GM21723 (cell line): ENCODE data around the gene CD4.

Experiments used
- ATAC-seq: cut with Tn5 transposase; IDR thresholded peaks from one replicate; pipeline ENCODE4 v1.9.1; 2021; ENCODE audit warnings: mild to moderate bottlenecking, moderate library complexity; ENCODE audit not compliant: unreplicated experiment

The CD4 gene

DNA sequence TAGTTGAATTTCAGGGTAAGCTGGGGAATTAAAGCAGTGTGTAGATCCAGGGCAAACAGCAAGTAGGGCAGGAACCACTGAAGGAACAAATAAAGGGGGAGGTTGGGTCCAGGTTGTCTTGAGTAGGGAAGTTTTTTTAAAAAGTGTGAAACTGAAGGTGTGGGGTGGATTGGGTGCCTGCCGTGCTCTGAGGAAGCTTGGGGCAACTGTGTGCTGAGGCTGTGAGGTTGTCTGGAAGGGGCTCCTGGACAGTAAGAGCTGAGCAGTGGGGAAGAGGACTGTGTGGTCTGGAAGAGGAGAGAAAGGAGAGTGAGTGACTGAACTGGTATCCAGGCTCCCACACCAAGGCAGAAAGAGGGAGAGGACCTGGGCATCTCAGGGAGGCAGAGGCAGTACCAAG lies 21.4 kb downstream of the CD4 start:
- ATAC-seq = no peak

DNA sequence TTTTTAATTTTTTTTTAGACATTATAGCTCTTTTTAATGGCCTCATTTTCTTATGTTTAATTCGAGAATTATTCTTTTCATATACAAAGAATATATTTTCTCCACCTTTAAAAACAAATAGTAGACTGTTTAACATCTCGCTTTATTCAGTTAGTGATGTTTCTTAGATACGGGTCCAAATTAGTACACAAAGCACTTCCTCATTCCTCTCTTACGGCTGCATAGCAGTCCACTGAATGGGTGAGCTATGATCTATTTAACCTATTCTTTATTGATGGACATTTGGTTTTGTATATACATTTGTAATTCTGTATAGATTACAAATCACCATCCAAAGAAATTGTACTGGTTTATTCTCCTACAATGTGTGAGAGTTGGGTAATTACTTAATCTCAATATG lies 24.0 kb downstream of the CD4 start:
- ATAC-seq = no peak

DNA sequence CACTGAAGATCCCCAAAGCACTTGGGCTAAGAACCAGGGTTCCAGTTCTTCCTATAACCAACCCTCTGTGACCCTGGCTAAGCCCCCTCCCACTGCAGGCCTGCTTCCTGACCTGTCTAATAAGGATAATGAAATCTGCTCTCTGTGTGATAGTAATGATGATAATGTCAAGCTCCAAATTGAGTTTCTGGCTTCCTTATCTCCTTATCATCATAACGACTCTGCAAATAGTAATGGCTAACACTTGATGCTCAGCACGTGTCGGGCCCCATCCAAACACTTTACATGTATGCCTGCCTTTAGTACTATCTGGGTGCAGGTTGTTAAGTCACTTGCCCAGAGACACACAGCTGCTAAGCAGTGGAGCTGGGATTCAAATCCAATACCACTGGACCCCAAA lies 27.3 kb downstream of the CD4 start:
- ATAC-seq = no peak

DNA sequence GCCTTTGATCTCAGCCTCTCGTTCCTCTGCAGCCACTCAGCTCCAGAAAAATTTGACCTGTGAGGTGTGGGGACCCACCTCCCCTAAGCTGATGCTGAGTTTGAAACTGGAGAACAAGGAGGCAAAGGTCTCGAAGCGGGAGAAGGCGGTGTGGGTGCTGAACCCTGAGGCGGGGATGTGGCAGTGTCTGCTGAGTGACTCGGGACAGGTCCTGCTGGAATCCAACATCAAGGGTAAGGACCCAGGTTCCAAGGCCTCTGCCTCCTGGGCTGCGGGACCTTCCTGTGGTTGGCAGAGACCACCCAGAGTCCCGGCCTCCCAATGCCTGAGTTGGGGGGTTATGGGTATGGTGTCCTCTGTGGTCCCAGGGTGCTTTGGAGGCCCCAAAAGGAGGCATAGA lies 27.8 kb downstream of the CD4 start:
- ATAC-seq = no peak

DNA sequence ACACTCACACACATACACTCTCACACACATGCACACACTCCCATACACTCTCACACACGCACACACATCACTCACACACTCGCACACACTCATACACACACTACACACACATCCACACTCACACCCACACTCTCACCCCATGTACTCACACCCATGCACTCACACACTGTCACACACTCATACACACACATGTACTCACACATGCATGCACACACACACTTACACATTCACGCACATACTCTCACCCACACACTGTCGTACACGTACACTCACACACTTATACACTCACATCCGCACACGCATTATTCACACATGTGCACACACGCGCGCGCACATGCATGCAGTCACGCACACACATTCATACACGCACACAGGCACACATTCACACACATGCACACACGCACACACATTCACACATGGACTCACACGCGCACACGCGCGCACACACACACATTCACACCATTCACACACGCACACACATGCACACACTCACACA lies 28.4 kb downstream of the CD4 start:
- no peak for ATAC-seq

DNA sequence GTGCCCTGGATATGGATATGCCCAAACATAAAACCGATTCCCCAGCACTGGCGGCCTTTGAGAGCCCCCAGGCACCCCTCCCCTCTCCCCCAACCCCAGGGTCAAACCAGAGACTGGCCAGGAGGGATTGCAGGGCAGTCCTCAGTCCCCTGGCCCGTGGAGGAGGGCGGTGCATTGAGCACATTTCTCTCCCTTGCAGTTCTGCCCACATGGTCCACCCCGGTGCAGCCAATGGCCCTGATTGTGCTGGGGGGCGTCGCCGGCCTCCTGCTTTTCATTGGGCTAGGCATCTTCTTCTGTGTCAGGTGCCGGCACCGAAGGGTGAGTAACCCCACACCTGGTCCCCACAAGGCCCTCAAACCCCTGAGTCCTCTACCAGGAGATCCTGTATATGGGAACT lies 28.9 kb downstream of the CD4 start:
- ATAC-seq = no peak

DNA sequence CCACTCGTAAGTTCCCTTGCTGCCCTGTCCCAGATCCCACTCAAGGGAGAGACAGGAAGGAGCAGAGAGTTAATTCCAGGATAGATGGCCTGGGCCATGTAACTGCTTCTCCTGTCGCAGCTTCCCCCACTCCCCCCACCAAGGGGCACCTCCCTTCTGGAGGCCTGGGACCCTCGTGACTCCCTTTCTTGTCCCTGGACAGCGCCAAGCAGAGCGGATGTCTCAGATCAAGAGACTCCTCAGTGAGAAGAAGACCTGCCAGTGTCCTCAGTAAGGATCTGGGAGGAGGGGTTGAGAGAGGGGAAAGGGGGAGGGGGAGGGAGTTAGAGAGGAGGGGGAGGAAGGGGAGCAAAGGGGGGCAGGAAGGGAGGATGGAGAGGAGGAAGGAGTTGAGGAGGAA lies 29.3 kb downstream of the CD4 start:
- ATAC-seq = no peak

DNA sequence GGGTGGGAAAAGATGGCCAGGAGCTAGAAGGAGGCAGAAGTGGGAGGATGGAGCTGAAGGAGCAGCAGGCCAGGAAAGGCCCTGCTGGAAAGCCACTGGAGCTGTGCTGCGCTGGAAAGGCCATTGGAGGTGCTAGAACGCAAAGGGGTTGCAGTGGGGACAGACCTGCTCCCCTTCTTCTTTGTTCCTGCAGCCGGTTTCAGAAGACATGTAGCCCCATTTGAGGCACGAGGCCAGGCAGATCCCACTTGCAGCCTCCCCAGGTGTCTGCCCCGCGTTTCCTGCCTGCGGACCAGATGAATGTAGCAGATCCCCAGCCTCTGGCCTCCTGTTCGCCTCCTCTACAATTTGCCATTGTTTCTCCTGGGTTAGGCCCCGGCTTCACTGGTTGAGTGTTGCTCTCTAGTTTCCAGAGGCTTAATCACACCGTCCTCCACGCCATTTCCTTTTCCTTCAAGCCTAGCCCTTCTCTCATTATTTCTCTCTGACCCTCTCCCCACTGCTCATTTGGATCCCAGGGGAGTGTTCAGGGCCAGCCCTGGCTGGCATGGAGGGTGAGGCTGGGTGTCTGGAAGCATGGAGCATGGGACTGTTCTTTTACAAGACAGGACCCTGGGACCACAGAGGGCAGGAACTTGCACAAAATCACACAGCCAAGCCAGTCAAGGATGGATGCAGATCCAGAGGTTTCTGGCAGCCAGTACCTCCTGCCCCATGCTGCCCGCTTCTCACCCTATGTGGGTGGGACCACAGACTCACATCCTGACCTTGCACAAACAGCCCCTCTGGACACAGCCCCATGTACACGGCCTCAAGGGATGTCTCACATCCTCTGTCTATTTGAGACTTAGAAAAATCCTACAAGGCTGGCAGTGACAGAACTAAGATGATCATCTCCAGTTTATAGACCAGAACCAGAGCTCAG lies 30.0 kb downstream of the CD4 start:
- no peak for ATAC-seq

DNA sequence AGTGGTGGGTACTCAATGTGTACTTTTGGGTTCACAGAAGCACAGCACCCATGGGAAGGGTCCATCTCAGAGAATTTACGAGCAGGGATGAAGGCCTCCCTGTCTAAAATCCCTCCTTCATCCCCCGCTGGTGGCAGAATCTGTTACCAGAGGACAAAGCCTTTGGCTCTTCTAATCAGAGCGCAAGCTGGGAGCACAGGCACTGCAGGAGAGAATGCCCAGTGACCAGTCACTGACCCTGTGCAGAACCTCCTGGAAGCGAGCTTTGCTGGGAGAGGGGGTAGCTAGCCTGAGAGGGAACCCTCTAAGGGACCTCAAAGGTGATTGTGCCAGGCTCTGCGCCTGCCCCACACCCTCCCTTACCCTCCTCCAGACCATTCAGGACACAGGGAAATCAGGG lies 30.8 kb downstream of the CD4 start:
- no peak for ATAC-seq

DNA sequence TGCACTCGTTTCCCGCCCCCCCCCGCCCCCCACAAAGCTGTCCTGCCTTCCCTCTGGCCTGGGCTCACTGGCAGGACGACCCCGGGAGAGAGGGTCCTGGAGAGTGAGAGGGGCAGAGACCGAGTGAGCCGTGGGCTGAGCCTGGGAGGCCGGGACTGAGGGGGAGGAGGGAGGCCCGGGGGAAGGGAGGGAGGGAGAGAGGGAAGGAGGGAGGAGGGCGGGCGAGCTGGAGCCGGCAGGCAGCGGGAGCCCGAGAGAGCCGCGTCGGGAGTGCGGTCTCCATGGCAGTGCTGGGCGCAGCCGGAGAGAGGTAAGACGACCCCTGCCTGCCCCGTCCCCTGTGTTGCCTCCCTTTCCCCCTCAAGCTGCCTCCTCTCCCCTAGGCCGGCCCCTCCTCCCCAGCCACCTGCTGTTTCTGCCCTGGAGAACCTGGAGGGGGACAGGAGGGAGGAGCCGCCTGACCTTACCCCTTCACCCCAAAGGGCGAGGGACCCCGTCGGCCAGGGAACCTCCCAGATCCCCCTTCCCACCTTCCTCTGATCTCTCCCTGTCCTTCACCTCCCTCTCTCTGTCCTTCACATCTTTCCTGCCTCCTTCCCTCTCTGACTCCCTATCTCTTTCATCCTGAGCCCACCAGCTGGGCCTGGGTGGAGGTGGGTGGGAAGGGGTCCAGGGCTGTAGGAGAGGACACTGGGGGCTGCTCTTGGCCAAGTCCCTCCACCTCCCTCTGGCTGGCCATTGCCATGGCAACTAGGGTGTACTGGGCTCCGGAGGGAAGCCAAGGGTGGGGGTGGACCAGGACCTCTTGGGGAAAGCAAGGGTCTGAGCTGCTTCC lies 32.5 kb downstream of the CD4 start, which contains the start of gene GPR162:
GPR162 (plus strand) TSS at position 231 of the 835 bp plus-strand sequence. CDS start 2,078 bp downstream, outside the sequence.
- no peak for ATAC-seq

DNA sequence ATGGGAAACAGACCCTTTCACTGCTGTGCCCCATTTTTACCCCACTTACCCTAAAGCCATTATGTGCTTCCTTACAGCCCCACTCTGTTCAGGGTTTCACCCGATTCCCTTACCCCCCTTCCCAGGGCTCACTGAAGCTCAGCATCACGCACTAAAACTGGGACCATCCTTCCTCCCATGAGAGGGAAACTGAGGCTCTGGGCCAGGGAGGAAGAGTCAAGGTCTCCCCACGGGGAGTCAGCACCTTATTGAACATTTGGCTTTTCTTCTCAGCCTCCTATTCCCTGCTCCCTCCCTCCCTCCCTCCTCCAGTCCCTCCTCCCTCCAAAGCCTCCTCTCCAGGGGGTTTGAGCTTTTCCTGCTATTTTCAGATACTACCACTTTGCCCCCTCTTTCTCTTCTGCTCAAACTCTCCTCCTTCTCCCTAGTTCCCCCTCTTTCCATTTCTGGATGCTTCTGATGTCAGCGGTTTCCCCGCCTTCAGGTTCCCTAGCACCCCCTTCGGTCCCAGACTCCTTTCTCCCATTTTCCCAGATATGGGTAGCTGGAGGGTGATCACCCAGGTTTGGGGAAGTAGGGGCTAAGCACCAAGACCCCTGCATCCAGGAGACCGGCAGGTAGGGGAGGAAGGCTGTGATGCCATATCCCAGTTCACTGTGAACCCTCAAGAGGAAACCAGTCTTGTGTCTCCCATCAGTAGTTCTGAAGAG lies 33.3 kb downstream of the CD4 start:
- ATAC-seq = no peak

DNA sequence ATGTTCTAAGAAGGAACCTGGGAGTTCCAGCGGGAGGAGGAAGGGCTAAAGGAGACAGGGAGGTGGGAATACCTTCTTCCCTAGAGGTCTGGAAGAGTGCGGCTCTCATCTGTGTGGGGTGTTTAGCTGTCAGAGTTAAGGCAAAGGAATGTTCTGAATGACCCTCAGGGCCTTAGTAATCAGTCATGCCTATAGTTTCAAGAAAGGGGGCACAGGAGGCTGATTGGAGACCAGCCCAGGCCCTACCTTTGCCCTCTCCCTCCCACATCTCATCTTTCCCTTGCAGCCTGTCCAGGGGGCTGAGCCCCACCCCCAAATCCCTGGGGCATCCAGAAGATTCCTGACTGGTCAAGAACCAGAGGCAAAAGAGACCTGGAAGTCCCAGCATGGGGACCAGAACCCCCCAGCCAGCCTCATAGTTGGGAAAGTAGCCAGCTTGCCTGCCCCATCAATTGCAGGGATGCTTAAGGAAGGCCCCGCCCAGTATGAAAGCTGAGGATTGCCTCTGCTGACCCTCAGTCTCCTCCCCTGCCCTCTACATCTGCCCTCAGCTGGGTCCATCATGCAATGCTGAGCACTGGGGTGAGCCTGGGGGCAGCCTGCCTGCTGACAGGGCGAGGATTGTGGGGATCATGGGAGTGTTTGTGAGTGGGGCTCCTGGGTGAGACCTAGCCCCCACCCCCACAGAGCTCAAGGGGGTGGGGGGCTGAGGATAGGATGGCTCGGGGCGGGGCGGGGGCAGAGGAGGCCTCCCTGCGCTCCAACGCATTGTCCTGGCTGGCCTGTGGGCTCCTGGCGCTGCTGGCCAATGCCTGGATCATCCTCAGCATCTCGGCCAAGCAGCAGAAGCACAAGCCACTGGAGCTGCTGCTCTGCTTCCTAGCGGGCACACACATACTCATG lies 34.1 kb downstream of the CD4 start:
- no peak for ATAC-seq

DNA sequence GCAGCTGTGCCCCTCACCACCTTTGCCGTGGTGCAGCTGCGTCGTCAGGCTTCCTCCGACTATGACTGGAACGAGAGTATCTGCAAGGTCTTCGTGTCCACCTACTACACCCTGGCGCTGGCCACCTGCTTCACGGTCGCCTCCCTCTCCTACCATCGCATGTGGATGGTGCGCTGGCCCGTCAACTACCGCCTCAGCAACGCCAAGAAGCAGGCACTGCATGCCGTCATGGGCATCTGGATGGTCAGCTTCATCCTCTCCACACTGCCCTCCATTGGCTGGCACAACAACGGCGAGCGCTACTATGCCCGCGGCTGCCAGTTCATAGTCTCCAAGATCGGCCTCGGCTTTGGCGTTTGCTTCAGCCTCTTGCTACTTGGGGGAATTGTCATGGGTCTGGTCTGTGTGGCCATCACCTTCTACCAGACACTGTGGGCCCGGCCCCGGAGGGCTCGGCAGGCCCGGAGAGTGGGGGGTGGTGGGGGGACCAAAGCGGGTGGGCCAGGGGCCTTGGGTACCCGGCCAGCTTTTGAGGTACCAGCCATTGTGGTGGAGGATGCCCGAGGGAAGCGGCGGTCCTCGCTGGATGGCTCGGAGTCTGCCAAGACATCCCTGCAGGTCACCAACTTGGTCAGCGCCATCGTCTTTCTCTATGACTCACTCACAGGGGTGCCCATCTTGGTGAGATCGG lies 34.9 kb downstream of the CD4 start:
- no peak for ATAC-seq

DNA sequence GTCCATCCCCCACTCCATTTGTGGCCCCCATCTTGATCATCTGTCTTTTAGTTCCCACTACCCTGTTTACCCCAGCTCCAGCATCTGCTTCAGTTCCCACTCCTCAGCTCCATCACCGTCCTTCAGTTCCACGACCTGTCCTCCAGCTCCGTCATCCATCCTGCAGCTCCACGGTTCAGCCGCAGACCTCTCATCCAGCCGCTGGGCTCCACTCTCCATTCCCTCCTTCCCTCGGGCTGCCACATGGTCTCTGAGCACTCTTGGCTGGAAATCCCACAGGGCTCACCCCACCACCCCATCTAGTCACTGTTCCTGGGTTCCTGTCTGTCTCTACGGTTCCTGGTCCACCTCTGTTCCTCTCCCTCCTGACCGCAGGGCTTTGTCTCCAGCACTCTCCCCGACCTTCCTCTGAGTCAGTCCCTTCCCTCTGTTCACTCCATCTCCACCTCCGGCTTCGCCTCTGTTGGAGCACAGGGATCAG lies 35.6 kb downstream of the CD4 start:
- ATAC-seq = no peak

DNA sequence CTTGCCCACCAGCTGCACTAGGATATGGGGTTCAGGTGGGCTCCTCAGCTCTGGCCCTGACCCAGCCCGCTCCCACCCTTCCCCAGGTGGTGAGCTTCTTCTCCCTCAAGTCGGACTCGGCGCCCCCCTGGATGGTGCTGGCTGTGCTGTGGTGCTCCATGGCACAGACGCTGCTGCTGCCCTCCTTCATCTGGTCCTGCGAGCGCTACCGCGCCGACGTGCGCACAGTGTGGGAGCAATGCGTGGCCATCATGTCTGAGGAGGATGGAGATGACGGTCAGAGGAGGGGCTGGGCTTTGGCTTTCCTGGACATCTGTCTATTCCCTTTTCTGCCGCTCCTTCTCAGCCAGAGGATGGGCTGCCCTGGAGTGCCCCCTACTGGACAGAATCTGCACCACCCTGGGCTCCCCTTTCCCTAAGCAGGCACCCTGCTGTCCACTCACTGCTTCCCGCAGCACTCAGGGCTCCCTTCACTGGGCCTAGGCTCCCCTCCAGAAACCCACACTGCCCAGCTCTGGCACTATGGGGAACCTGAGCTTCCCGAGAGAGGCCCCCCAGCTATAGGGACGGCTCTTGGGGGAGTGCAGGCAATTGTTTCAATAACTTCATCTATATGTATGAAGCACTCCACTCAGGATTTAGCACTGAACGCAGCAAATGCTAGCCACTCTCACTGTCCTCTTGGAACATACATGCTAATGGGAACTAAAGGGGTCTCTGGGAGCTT lies 36.2 kb downstream of the CD4 start:
- ATAC-seq = no peak

DNA sequence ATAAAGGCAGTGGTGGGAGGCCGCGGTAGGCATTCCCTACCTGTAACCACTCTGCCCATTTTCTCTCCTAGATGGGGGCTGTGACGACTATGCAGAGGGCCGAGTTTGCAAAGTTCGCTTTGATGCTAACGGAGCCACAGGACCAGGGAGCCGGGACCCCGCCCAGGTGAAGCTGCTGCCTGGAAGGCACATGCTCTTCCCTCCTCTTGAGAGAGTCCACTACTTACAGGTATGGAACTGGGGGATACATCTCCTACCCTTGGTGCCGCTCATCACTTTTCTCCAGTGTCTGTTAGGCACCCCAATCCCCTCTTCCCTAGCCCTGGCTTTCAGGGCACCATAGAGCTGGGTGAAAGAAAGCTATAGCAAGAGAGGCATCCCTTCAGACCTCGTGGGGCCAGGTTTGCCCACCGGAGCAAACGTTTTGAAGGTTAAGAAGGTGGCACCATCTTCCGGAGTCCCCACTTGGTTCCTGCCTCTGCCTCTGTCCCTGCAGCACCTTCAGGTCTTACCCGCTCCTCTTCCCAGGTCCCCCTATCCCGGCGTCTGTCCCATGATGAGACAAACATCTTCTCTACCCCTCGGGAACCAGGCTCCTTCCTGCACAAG lies 36.9 kb downstream of the CD4 start:
- no peak for ATAC-seq

DNA sequence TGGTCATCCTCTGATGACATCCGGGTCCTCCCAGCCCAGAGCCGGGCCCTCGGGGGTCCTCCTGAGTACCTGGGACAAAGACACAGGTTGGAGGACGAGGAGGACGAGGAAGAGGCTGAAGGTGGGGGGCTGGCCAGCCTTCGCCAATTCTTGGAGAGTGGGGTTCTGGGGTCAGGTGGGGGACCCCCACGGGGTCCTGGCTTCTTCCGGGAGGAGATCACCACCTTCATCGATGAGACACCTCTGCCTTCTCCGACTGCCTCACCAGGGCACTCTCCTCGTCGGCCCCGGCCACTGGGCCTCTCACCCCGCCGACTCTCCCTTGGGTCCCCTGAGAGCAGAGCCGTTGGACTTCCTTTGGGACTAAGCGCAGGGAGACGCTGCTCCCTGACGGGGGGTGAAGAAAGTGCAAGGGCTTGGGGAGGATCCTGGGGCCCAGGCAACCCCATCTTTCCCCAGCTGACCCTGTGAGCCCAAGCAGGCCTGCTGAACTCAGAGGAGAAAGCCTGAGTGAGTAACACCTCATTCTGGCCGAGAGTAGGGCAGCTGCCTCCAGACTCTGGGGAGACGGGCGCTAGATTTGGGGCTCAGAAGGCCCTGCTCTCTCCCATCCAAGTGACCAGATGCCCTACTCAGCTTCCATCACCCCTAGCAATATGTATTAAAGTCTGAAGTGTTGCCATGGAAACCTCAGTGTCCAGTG lies 37.6 kb downstream of the CD4 start:
- ATAC-seq = no peak
